GM23338 (cell line): ENCODE measurements around the gene PCNX3.

Experiments used
- CREB1 ChIP-seq: fragments of 250-450 bp; sonication (Bioruptor Pico); IDR thresholded peaks from 2 replicates; pipeline ENCODE4 v1.5.0; 2020; ENCODE audit warnings: low read depth, mild to moderate bottlenecking, moderate library complexity
- CTCF ChIP-seq, 2 experiments: fragments of 200-600 bp in 1 of 2; sonication (generic) in 1 of 2; conservative IDR thresholded peaks; 2 replicates each; pipeline versions ENCODE4 v1.5.1 to v1.6.1; 2016 to 2017; ENCODE audit warnings: antibody characterized with exemption in 2 of 2, low read depth in 2 of 2, mild to moderate bottlenecking in 2 of 2, moderate library complexity in 1 of 2
- ETS1 ChIP-seq: IDR thresholded peaks from 2 replicates; pipeline ENCODE4 v1.6.1; 2016; ENCODE audit warnings: antibody characterized with exemption
- EZH2 ChIP-seq: fragments of 200-600 bp; sonication (generic); IDR thresholded peaks from one replicate; pipeline ENCODE4 v1.8.0; 2017; ENCODE audit warnings: antibody characterized with exemption, mild to moderate bottlenecking, low read depth; ENCODE audit not compliant: unreplicated experiment
- POLR2AphosphoS5 ChIP-seq: IDR thresholded peaks from 2 replicates; pipeline ENCODE4 v1.6.1; 2016; ENCODE audit warnings: antibody characterized with exemption, low read depth
- REST ChIP-seq: IDR thresholded peaks from one replicate; pipeline ENCODE4 v1.6.1; 2018; ENCODE audit warnings: antibody characterized with exemption; ENCODE audit not compliant: unreplicated experiment

DNA sequence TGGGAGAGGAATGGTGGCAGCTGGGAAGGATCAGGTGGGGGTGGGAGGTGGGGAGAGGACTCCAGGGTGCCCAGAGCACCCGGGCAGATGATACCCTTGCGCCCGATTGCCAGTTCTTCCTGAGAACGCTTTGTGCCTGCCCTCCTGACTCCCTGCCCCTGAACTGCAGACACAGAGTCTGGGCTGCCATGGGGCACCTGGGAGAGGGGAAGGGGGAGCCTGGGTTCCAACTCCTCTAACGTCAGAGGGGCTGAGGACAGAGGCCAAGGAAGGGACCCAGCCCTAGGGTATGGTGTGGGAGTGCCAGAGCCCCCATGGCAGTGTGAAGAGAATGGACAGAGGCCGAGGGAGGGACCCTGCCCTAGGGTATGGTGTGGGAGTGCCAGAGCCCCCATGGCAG, 19.1 kb upstream of the PCNX3 start:
- no peak for TF ChIP-seq CTCF (conservative IDR thresholded peaks at IDR 0.05; ENCODE audit: low read depth in 2 of 2)
- TF ChIP-seq REST, result no peak
- TF ChIP-seq EZH2, result no peak
- TF ChIP-seq POLR2AphosphoS5, result no peak
- no peak for TF ChIP-seq CREB1
- no peak for TF ChIP-seq ETS1
